Tibial nerve (tissue), 3 donors: Measurements from ENCODE around the gene NSFL1C.

ENCODE experiments used
- CTCF ChIP-seq, 5 experiments: fragments of 200-600 bp in 3 of 5; fragments of 450-650 bp in 2 of 5; sonication (generic) in 3 of 5; IDR thresholded peaks; one replicate each; pipeline ENCODE4 v1.5.1; 2016 to 2019; ENCODE audit warnings: antibody characterized with exemption in 5 of 5, mild to moderate bottlenecking in 3 of 5, moderate library complexity in 2 of 5
- POLR2A ChIP-seq, 2 donors: fragments of 450-650 bp; IDR thresholded peaks; one replicate each; pipeline ENCODE4 v1.6.1; 2017; ENCODE audit warnings: antibody characterized with exemption in 2 of 2, mild to moderate bottlenecking in 2 of 2, moderate library complexity in 2 of 2

- TF ChIP-seq CTCF (IDR thresholded peaks at IDR 0.05) = no peak
- TF ChIP-seq POLR2A (IDR thresholded peaks at IDR 0.05) = no peak
These were observed 64.5 kb downstream of the NSFL1C start for GRCh38 chr20:1402149-1402548.
